SK-N-SH (cell line): Measurements from ENCODE around the gene FANCE.

Experiments used
- CTCF ChIP-seq: fragments of 200-600 bp; sonication (generic); IDR thresholded peaks from 2 replicates; pipeline ENCODE4 v1.6.1; 2017; ENCODE audit warnings: antibody characterized with exemption, mild to moderate bottlenecking, moderate library complexity
- EP300 ChIP-seq, 2 experiments: IDR thresholded peaks; 2 replicates each; pipeline versions ENCODE4 v1.4.0 to v1.6.1; 2012; ENCODE audit warnings: borderline replicate concordance in 1 of 2, low read depth in 1 of 2, low read length in 1 of 2
- FOXM1 ChIP-seq: IDR thresholded peaks from 2 replicates; pipeline ENCODE4 v1.4.0; 2012; ENCODE audit warnings: low read depth, mild to moderate bottlenecking
- MEF2A ChIP-seq: IDR thresholded peaks from 2 replicates; pipeline ENCODE4 v1.4.0; 2012; ENCODE audit warnings: low read depth, borderline replicate concordance
- NFIC ChIP-seq: IDR thresholded peaks from 2 replicates; pipeline ENCODE4 v1.4.0; 2012; ENCODE audit warnings: borderline replicate concordance
- REST ChIP-seq: IDR thresholded peaks from 2 replicates; pipeline ENCODE4 v1.6.1; 2012; ENCODE audit warnings: mild to moderate bottlenecking, low read depth, low read length, moderate library complexity
- TAF1 ChIP-seq: IDR thresholded peaks from 2 replicates; pipeline ENCODE4 v1.6.1; 2012; ENCODE audit warnings: low read depth, mild to moderate bottlenecking, low read length, moderate library complexity, borderline replicate concordance
- TCF12 ChIP-seq: IDR thresholded peaks from 2 replicates; pipeline ENCODE4 v1.4.0; 2012
- ZBTB33 ChIP-seq: IDR thresholded peaks from 2 replicates; pipeline ENCODE4 v1.4.0; 2012; ENCODE audit warnings: low read depth, borderline replicate concordance

- no peak for TF ChIP-seq TAF1
- no peak for TF ChIP-seq EP300 (IDR thresholded peaks at IDR 0.05; ENCODE audit: borderline replicate concordance in 1 of 2, low read depth in 1 of 2, low read length in 1 of 2)
- no peak for TF ChIP-seq MEF2A
- no peak for TF ChIP-seq CTCF
- no peak for TF ChIP-seq TCF12
- no peak for TF ChIP-seq REST
- TF ChIP-seq ZBTB33 = no peak
- TF ChIP-seq FOXM1 = no peak
- no peak for TF ChIP-seq NFIC
These were observed 6.4 kb upstream of the FANCE start for GRCh38 chr6:35445691-35446090.
